Left forelimb (tissue), 1 donor: ENCODE results near the gene SESN1.

Experiments used
- DNase-seq: peaks from one replicate; pipeline ENCODE4 v3.0.0-alpha.2; 2018; ENCODE audit warnings: low spot score

Gene SESN1

DNA sequence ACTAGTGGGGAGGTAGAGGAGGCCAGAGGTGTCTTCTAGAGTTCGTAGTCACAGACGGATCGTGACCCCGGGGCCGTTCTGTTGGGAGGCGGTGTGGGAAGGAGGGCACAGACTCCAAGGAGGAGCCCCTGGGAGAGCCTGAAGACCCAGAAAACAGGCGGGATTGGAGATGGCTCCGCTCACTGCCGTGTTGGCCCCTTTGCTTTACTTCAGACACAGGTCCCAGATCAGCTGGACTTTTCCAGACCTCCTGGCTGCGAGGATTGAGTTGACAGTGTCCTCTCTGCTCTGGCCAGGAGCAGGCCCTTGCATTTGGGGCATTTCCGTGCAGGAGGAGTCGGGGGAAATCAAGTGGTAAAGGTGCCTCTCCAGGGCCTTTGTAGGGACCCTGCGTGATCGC, 133.6 kb downstream of the SESN1 start:
- DNase-seq: no peak

DNA sequence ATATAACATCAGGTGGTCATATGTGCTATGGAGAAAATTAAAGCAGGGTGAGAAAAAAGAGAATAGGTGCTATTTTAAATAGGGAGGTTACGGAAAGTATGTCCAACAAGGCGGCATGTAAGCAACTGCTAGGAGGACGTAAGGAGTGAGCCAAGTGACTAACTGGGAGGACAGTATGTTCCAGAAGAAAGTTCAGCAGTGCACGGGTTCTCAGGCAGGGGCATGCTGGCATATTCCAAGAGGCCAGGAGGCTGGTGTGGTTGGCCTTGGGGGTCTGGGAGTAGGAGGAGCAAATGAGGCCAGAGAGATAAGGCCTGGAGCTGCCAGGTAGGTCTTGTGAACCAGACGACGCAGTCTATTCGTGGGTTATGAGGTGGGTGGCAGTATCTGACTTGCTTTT, 134.0 kb downstream of the SESN1 start:
- DNase-seq: no peak

DNA sequence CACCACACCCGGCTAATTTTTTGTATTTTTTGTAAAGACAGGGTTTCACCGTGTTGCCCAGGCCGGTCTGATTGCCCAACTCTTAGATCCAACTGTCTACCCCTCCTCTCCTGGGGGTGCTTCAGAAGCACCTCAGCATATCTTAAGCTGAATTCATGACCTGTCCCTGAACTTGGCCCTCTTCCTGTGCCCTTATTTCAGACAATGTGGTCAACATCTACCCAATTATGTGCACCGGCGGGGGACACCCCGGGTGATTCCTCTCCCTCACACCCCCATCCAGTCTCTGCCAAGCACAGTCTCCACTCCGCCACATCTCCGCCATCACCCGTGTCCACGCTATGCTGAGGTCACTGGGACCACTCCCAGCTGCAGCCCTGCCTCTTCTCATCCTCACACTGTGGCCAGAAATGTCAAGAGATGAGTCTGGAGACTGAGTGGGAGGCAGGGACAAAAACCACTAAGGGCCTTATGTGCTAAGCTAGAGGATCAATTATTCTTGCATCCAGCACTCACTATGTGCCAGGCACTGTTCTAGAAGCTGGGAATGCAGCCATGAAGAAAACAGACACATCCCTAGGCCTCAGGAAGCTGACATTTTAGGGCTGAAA, 134.6 kb downstream of the SESN1 start:
- DNase-seq: no peak

DNA sequence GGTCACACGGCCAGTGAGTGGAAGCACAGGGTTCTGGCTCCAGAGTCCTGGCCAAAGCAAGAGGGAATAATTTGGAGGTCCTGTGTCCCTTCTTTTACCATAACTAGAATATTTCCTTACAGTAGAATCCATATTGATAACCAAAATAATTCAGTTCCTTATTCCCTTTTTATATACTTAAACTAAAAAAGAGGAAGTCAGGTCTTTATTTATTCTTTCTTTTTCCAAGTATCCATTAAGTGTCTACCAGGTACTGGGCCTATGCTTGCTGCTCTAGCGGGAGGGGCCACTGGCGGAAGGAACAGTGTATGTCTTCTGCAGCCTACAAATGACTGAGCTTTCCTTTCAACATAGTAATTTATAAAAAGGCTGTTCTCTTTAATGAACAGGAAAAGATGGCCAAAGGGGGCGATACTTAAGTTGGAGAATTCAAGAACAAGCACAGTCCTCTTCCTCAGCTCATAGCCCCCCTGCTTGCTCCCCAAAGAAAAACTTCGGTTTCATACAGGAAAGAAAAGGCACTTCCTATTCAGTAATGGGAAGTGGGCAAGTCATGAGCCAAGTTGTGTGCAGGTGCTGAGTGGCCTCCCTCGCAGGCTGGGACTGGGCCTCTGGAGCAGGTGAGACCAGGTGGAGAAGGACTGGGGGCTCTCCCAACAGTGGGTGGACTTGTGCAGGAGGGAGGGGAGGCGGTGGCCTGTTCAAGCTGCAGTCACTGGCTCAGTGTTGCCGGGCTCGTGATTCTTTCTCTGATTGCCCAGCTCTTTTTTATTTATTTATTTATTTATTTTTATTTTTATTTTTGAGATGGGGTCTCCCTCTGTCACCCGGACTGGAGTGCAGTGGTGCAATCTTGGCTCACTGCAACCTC, 135.5 kb downstream of the SESN1 start:
- DNase-seq: no peak

DNA sequence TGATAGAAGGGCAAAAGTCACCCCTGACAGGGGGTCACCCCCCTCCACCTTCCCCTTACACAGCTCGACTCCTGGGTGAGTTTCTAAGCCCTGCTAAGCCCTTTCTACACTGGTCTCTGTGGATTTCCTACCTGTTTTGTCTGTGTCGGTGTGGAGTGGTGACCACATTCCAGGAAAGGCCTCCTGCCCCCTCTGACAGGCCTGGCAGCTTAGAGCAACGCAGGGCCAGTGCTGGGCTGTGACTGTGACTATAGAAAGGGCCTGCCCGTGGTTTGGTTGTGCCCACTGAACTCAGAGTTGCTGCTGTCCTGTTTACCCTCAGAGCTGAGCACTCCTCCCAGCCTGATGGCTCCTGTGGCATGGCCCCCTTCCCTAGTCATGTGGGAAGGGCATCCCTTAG, 137.4 kb downstream of the SESN1 start:
- DNase-seq: no peak

DNA sequence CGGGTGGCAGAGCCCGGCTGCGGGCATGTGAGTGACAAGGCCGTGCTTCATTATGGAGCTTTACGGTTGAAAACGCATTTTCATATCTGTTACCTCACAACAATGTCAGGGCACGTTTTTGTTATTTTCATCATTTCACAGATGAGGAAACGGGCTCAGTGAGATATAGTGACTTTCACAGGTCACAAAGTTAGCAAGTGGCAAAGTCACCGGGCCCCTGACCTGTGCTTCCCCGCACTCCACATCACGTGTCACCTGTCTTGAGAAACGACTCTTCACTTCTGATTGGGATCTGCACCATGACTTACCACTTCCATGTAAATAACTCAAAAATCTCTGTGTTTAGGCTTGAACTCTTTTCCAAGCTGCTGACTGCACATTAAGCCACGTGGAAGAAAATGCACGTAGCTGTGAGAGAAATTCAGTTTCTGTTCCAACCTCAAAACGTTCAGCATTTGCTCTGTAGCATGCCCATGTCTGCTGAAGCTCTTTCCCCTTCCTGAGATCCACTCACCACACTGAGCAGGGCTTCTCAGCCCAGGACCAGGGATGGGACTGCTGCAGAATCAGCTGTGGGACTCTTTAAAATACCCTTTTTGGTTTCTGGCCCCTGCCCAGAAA, 139.2 kb downstream of the SESN1 start:
- DNase-seq: no peak

DNA sequence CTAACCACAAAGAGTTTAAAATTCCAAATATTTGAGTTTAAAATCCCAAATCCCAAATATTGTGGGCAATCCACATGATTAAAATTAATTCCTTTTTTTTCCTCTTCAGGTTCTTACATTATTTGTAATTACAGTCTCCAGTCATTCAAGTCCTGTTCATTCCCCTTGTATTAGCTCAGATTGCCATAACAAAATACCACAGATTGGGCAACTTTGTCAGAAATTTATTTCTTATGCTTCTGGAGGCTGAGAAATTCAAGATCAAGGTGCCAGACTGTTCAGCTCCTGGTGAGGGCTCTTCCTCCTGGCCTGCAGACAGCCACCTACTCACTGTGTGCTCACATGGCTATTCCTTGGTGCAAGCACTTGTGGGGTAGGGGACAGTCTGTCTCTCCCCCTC, 141.0 kb downstream of the SESN1 start:
- DNase-seq: no peak

DNA sequence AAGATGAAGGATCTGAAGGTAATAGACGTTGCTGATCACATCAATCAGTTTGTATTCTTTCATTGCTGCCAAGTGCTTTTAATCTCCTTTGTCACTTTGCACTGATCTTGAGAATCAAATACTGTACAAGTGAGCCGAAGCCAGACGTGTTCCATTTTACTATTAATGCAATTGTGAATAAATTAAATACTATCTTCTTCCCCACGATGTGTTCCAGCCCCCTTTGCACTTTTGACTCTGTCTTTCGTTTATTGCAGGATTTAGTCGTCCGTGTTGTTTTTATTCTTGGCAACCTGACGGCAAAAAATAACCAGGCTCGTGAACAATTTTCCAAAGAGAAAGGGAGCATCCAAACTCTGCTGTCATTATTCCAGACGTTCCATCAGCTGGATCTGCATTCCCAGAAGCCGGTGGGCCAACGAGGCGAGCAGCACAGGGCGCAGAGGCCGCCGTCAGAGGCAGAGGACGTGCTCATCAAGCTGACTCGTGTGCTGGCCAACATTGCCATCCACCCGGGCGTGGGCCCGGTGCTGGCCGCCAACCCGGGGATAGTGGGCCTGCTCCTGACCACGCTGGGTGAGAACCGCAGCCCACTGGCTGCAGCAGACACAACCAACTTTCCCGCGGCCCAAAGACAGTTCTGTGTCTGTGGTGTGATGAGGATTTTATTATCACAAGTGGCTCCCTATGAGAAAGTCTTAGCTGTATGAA, 141.7 kb downstream of the SESN1 start:
- DNase-seq: no peak

DNA sequence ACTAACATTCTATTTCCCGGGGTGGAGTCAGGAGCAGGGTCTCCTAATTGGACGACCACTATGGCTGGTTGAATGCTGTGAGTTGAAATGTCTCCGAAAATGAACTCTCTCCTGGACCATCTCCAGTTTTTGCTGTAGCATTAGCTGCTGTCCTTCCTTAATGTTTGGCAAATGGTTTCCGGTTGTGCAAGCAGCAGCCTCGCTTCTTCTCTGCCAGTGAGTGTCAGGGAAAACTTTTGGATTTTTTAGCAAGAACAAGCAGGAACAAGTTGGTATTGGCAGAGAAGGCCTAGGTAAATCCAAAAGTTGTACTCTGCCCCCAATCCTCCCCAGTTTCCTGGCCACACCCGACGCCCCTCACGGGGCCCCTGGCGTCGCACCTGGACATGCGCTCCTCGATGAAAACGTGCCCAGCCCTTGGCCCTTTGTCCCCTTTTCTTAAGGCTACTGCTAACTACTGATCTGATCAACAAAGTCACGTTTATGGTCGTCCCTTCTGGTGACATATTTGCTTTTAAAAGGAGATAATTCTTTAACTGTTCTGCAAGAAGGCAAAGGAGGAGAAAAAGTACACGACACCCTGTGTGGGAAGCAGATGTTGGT, 143.2 kb downstream of the SESN1 start:
- no peak for DNase-seq

DNA sequence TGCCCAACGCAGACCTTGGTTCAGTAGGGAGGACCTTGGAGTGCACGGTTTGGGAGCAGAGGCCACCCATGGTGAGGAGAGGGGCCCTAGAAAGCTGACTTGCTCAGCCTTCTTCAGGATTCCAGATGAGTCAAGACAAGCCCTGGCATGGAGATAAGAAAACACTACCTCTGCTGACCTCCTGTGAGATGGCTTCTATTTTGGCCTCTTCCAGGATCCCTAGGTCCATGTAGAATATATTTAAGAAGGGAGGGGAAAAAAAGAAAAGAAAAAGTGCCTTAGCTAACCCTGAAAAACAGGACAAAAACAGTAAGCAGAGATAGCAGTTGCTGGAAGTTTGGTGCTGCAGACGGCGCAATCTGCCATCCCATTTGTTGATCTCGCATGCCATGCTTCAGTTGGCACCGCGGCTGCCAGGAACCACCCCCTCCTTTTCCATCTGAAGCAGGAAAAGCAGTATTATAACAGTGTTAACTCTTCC, 146.4 kb downstream of the SESN1 start:
- DNase-seq: no peak

DNA sequence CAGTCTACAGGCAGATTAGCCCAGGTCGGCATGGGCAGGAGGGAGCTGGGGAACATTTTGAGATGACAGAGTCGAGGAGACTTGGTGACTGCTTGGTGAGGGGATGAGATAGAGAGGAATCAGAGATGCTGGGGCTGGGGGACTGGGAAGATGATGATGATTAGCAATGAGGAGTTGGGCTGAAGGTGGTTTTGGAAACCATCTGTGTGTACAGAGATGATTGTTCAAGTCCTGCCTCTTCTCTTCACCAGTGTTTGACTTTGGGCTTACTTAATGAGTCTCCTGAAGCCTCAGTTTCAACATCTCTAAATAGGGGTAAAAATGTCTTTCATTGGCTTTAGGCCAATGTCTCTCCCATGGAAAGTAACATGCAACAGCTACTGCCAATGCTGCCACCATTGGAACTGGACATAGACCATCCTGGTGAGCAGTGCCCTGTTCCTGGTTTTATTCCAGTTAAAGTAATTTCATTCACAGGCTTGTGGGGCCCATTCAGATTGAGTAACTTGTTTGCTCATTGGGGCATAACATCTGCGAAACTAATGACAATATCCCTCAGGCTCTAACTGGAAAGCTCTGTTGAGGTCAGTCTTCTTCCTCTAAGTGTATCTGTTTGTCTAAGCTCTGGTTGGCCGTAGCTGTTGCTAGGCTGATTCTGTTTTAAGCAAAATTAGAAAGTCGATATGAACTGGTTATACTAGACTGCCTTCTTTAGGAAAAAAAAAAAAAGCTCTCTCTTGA, 147.4 kb downstream of the SESN1 start:
- DNase-seq: no peak

DNA sequence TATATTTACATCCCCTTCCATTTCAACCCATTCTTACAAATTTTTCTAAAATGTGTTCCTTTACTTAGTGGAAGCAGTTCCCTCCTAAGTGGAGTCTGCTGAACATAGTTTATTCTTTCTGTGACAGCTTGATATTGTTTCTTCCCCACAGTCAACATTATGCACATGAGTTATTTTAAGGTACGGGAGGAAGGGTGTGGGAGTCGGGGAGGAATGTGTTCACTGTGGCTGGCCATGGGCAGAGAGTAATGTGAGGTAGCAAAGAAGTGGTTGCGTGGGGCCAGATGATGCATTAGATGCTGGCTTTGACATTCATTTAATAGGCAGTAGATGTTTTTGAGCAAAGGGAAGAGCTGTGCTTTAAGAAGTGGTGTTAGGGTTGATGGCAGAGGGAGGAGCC, 148.0 kb downstream of the SESN1 start:
- no peak for DNase-seq

DNA sequence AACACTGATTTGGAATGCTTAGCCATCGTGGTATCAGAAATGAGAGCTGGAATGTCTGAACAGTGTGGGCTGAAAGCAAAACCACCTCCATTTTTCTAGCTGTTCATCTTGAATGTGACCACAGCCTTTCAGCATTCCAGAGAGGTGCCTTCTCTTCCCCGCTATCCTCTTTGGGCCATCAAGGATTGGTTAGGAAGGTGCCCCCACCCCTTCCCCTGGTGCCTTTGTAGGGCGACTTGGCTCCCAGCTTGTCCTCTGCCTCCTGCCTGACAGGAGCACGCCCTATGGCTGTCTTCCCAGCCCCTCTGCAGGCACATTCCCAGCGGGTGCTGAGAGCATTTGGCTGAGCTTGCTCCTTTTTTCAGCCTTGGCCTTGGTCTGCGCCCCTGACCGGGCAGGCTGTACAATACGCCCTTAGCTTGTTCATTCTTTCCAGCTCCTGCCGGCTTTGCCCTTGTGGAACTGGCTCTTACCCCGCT, 148.9 kb downstream of the SESN1 start:
- DNase-seq: peak; percentile 85

DNA sequence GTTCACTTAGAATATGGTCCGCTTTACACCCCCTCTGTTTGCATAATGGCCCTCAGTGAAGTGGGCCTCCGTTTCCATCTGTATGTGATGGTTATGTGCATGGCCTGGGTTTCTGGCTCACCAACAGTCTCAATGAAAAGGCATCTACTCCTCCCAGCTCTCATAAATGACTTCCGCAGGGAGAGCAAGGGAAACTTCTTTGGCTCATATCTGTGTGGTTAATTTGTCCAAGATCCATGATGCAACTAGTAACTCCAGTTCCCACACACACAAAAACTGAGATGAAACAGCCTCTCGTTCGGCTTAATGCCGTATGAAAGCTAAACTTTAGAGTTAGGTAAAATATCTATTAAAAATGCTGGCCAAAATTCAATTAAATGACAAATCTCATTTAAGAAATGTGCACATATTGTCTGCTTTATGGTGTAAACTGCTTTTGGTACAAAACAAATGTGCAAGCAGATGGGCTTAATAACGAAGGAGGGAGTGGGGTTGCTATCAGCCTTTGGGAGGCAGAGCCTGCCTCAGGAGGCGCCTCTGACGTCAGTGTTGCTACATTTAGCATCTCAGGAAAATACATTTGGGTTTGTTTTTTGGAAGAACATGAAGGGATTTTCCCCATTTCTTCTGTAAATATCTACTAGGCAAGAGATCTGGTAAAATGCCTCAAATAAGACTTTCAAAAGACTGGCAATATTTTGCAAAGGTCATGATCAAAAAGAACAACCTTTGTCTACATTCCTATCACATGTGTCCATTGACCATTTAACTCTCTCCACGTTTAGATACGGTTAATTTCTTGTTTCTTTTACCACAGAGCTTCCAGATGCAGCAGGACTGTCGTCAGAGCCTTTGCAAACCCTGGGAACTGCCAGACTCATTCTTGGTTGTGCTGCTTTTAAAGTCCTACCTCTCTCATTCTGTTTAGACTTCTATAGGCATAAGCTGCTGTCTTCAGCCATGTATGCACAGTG, 149.7 kb downstream of the SESN1 start:
- no peak for DNase-seq

DNA sequence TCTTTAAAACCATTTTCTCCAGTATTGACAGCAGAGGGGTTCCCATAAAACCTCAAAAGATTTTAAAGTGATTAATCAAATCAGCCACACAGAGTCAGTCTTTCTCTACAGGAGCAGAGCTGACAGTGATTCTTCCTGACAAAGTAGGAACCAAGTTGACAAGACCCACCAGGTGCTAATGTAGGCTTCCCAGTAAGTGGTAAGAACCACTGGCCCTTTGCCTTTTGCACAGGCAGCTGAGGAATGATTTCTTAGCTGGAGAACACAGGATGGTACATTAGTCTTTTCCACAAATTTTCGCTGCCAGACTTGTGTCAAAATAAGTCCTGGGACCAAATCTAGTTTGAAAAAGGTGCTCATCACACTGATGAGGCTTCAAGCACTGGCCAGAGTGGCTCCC, 150.6 kb downstream of the SESN1 start:
- no peak for DNase-seq

DNA sequence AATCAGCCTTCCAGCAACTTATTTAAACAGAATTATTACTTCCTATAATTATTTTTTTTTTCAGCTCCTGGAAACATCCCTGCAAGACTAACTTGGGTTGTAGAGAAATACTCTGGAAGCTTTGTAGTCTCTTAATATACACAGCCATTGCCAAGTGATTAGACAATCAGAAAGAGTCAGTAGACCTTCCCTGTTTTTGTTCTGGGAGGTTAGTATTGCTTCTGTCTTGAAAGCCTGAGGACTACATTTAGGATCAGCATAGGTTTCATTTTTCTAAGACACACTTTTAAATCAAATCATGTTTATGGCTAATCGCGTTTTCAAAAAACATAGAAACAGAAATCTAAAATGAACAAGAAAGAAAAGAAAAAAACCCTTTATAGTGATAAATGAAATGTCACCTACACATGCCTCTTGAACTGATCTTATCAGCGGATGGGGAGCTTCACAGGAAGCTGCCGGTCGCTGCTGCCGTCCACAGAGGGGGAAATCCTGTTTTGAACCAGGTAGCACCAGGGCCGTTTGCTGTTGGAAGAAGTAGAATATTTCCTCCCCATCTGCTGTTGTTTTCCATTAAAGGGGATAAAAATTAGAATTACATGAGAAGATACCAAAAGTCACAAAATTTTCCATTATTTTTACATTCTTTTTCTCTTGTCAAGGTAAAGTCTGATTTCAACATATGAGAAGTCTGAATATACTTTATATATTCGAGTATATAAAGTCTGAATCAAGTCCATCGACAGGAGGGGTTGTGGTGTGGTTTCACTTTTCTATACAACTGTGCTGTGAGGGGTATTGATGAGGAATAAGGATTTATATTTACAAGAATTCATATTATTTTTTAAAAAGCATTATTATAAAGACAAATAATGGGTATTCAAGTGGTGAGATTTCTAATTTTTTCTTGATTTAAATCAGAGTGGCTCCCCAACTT, 151.8 kb downstream of the SESN1 start:
- DNase-seq: no peak

DNA sequence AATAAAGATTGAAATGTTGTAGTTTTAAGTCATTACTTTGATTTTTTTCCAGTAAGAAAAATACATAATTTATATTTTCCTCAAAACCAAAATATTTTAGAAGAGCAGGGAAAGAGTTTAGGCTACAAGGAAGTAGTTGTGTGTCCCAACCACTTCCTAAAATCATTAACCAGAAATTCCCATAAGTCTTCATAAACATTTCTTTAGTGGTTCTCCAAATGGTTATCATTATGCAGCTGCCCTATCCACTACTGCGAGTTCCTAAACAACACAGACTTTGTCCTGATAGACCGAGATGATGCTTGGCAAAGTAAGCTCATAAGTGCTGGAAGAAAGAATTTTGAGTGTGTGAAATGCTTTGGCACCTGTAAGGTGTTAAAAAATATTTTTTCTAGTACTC, 152.8 kb downstream of the SESN1 start:
- DNase-seq: no peak

DNA sequence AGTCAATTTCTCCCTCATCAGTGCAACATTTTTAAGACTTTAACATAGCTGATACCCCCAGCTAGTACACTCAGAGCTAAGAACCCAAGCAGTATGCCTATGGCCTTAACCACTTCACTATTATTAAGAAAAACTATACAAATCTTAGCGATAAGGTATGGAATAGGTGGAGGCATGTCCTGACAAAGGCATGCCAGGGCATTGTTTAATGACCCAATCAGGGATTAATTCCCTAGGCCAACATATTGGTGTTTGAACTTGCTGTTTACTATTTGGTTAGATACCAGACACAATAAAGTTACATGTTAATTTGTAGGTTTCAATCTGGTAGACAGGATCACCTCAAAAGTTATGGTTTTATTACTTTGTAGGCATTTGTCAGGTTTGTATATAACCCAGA, 153.4 kb downstream of the SESN1 start:
- DNase-seq: no peak

DNA sequence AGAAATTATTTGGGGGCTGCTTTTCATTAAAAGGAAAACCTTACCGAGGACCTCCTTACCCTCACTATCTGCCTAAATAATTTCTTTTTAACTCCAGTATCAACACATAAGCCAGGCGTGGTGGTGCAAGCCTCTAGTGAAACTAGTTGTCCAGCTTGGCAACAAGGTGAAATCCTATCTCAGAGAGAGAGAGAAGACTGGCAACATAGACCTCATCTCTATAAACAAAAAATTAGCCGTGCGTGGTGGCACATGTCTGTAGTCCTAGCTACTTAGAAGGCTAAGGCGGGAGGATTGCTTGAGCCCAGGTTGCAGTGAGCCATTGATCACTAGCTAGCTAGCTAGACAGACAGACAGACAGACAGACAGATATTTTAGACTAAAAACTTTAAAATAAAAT, 153.9 kb downstream of the SESN1 start:
- DNase-seq: no peak
